HEK293 (cell line): ENCODE results near the gene ADAR.

ENCODE experiments used
- CTCF ChIA-PET: fragments of 350-600 bp; formaldehyde crosslinking; extraction: SDS; loops from one replicate; lab custom pipeline; 2021; ENCODE audit warnings: antibody characterized with exemption; lab: Yijun Ruan, JAX
- POLR2A ChIA-PET: fragments of 300-600 bp; formaldehyde crosslinking; extraction: SDS; loops from one replicate; lab custom pipeline; 2020; ENCODE audit warnings: antibody characterized with exemption, inconsistent platforms; lab: Yijun Ruan, JAX
- H3K27ac ChIP-seq: fragments of 200-500 bp; sonication (Bioruptor generic); 2 replicates; pipeline ENCODE4 v1.5.1; 2014; ENCODE audit warnings: low read depth, low read length, control low read depth, inconsistent platforms; ENCODE audit errors: extremely low read depth
- H3K36me3 ChIP-seq, 2 experiments: fragments of 200-500 bp in 1 of 2; sonication (Bioruptor generic) in 1 of 2; 1 replicate in 1 of 2; 2 replicates in 1 of 2; pipeline ENCODE4 v1.5.1; 2014 to 2017; ENCODE audit warnings: inconsistent platforms in 2 of 2, low read length in 2 of 2; ENCODE audit not compliant: control insufficient read depth in 2 of 2, insufficient read depth in 1 of 2
- H3K4me1 ChIP-seq: fragments of 200-500 bp; sonication (Bioruptor generic); 2 replicates; pipeline ENCODE4 v1.5.1; 2014; ENCODE audit warnings: mild to moderate bottlenecking, low read length, inconsistent platforms; ENCODE audit not compliant: control insufficient read depth, insufficient read depth
- H3K4me3 ChIP-seq: 2 replicates; pipeline ENCODE4 v1.5.1; 2011; ENCODE audit warnings: low read depth, mild to moderate bottlenecking, control low read depth, low read length, moderate library complexity
- H3K9me3 ChIP-seq: fragments of 200-500 bp; sonication (Bioruptor generic); 2 replicates; pipeline ENCODE4 v1.5.1; 2014; ENCODE audit warnings: low read depth, low read length, inconsistent platforms; ENCODE audit not compliant: control insufficient read depth, insufficient read depth
- AEBP2 ChIP-seq: fragments of 450-650 bp; formaldehyde crosslinking; IDR thresholded peaks from 2 replicates; pipeline ENCODE4 v1.5.1; 2016; ENCODE audit warnings: missing biosample characterization, missing genetic modification characterization, borderline replicate concordance
- SP7 ChIP-seq: fragments of 450-650 bp; formaldehyde crosslinking; IDR thresholded peaks from 2 replicates; pipeline ENCODE4 v1.5.1; 2016; ENCODE audit warnings: missing biosample characterization, missing genetic modification characterization
- ZBTB21 ChIP-seq: fragments of 450-650 bp; formaldehyde crosslinking; IDR thresholded peaks from 2 replicates; pipeline ENCODE4 v1.5.1; 2017; ENCODE audit warnings: missing biosample characterization, missing genetic modification characterization
- ZFP3 ChIP-seq: fragments of 450-650 bp; formaldehyde crosslinking; IDR thresholded peaks from 2 replicates; pipeline ENCODE4 v1.5.1; 2016; ENCODE audit warnings: low read depth, missing biosample characterization, missing genetic modification characterization
- ZNF138 ChIP-seq: fragments of 450-650 bp; formaldehyde crosslinking; IDR thresholded peaks from 2 replicates; pipeline ENCODE4 v1.5.1; 2016; ENCODE audit warnings: missing biosample characterization, missing genetic modification characterization, borderline replicate concordance
- ZNF155 ChIP-seq: fragments of 450-650 bp; formaldehyde crosslinking; IDR thresholded peaks from 2 replicates; pipeline ENCODE4 v1.5.1; 2016; ENCODE audit warnings: missing biosample characterization, missing genetic modification characterization
- ZNF157 ChIP-seq: fragments of 450-650 bp; formaldehyde crosslinking; IDR thresholded peaks from 2 replicates; pipeline ENCODE4 v1.5.1; 2016; ENCODE audit warnings: missing biosample characterization, missing genetic modification characterization
- ZNF214 ChIP-seq: fragments of 450-650 bp; formaldehyde crosslinking; IDR thresholded peaks from 2 replicates; pipeline ENCODE4 v1.5.1; 2017; ENCODE audit warnings: missing biosample characterization, mild to moderate bottlenecking, missing genetic modification characterization, borderline replicate concordance
- ZNF223 ChIP-seq: fragments of 450-650 bp; formaldehyde crosslinking; IDR thresholded peaks from 2 replicates; pipeline ENCODE4 v1.5.1; 2016; ENCODE audit warnings: missing biosample characterization, missing genetic modification characterization
- ZNF239 ChIP-seq: fragments of 450-650 bp; formaldehyde crosslinking; IDR thresholded peaks from 2 replicates; pipeline ENCODE4 v1.5.1; 2016; ENCODE audit warnings: missing biosample characterization, missing genetic modification characterization
- ZNF335 ChIP-seq: fragments of 450-650 bp; formaldehyde crosslinking; conservative IDR thresholded peaks from 2 replicates; pipeline ENCODE4 v1.5.1; 2016; ENCODE audit warnings: missing biosample characterization, missing genetic modification characterization
- ZNF350 ChIP-seq: fragments of 450-650 bp; formaldehyde crosslinking; IDR thresholded peaks from 2 replicates; pipeline ENCODE4 v1.5.0; 2017; ENCODE audit warnings: missing biosample characterization, mild to moderate bottlenecking, missing genetic modification characterization
- ZNF514 ChIP-seq: fragments of 450-650 bp; formaldehyde crosslinking; IDR thresholded peaks from 2 replicates; pipeline ENCODE4 v1.5.1; 2016; ENCODE audit warnings: missing biosample characterization, missing genetic modification characterization
- ZNF521 ChIP-seq: fragments of 450-650 bp; formaldehyde crosslinking; IDR thresholded peaks from 2 replicates; pipeline ENCODE4 v1.5.1; 2017; ENCODE audit warnings: missing biosample characterization, mild to moderate bottlenecking, missing genetic modification characterization
- ZNF600 ChIP-seq: fragments of 450-650 bp; formaldehyde crosslinking; IDR thresholded peaks from 2 replicates; pipeline ENCODE4 v1.5.1; 2016; ENCODE audit warnings: missing biosample characterization, missing genetic modification characterization
- ZNF621 ChIP-seq: fragments of 450-650 bp; formaldehyde crosslinking; IDR thresholded peaks from 2 replicates; pipeline ENCODE4 v1.5.1; 2017; ENCODE audit warnings: missing biosample characterization, missing genetic modification characterization
- ZNF626 ChIP-seq: fragments of 450-650 bp; sonication (Bioruptor Pico); formaldehyde crosslinking; IDR thresholded peaks from 2 replicates; pipeline ENCODE4 v1.5.1; 2018; ENCODE audit warnings: missing biosample characterization, missing genetic modification characterization, inconsistent platforms
- ZNF670 ChIP-seq: fragments of 450-650 bp; formaldehyde crosslinking; IDR thresholded peaks from 2 replicates; pipeline ENCODE4 v1.5.1; 2016; ENCODE audit warnings: missing biosample characterization, missing genetic modification characterization, low read depth
- ZNF701 ChIP-seq: fragments of 450-650 bp; formaldehyde crosslinking; IDR thresholded peaks from 2 replicates; pipeline ENCODE4 v1.5.1; 2016; ENCODE audit warnings: missing biosample characterization, missing genetic modification characterization
- ZNF768 ChIP-seq: fragments of 450-650 bp; formaldehyde crosslinking; IDR thresholded peaks from 2 replicates; pipeline ENCODE4 v1.5.1; 2018; ENCODE audit warnings: missing biosample characterization, mild to moderate bottlenecking, missing genetic modification characterization
- ZNF785 ChIP-seq: fragments of 450-650 bp; formaldehyde crosslinking; IDR thresholded peaks from 2 replicates; pipeline ENCODE4 v1.5.1; 2016; ENCODE audit warnings: missing biosample characterization, missing genetic modification characterization
- ZNF791 ChIP-seq: fragments of 450-650 bp; formaldehyde crosslinking; IDR thresholded peaks from 2 replicates; pipeline ENCODE4 v1.5.1; 2016; ENCODE audit warnings: missing biosample characterization, missing genetic modification characterization
- ZSCAN16 ChIP-seq: fragments of 450-650 bp; formaldehyde crosslinking; IDR thresholded peaks from 2 replicates; pipeline ENCODE4 v1.5.1; 2016; ENCODE audit warnings: missing biosample characterization, missing genetic modification characterization
- ZSCAN23 ChIP-seq: fragments of 450-650 bp; formaldehyde crosslinking; IDR thresholded peaks from 2 replicates; pipeline ENCODE4 v1.5.1; 2016; ENCODE audit warnings: missing biosample characterization, missing genetic modification characterization
- TF ChIP-seq, protein P1 (sequence below): fragments of 450-650 bp; IDR thresholded peaks from 2 replicates; pipeline ENCODE4 v1.5.1; 2018; ENCODE audit warnings: missing biosample characterization, mild to moderate bottlenecking, missing genetic modification characterization
- TF ChIP-seq, protein P2 (sequence below): fragments of 450-650 bp; formaldehyde crosslinking; IDR thresholded peaks from 2 replicates; pipeline ENCODE4 v1.5.1; 2016; ENCODE audit warnings: missing biosample characterization, missing genetic modification characterization

The ADAR gene

DNA sequence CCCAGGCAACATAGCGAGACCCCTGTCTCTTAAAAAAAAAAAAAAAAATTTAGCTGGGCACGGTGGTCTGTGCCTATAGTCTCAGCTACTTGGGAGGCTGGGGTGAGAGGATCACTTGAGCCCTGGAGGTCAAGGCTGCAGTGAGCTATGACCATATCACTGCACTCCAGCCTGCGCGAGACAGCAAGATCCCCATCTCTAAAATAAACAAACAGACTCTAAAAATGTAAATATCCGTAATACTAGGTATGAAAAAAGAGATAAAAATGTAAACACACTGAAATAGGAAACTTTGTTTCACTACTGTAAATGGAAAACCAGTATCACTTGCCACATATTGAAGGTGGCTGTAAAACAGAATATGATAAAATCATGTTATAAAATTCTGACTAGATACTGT, 17.2 kb downstream of the ADAR start:
- POLR2A ChIA-PET = interaction anchor here (0.6 kb wide), 1 partner anchor 24 kb away, joined by 4 read pairs; no protein-coding TSS in a partner anchor
- no peak for TF ChIP-seq ZNF214 (tag by site-specific recombination)
- no peak for TF ChIP-seq ZNF670 (tag by site-specific recombination)
- TF ChIP-seq ZNF791 (tag by site-specific recombination) = no peak
- no peak for TF ChIP-seq ZNF239 (tag by site-specific recombination)
- no peak for TF ChIP-seq ZNF138 (tag by site-specific recombination)
- no peak for TF ChIP-seq ZNF626 (tag by site-specific recombination)
- no peak for TF ChIP-seq ZNF157 (tag by site-specific recombination)
- TF ChIP-seq ZNF701 (tag by site-specific recombination) = no peak
- TF ChIP-seq ZNF155 (tag by site-specific recombination) = no peak
- TF ChIP-seq, protein P1, sequence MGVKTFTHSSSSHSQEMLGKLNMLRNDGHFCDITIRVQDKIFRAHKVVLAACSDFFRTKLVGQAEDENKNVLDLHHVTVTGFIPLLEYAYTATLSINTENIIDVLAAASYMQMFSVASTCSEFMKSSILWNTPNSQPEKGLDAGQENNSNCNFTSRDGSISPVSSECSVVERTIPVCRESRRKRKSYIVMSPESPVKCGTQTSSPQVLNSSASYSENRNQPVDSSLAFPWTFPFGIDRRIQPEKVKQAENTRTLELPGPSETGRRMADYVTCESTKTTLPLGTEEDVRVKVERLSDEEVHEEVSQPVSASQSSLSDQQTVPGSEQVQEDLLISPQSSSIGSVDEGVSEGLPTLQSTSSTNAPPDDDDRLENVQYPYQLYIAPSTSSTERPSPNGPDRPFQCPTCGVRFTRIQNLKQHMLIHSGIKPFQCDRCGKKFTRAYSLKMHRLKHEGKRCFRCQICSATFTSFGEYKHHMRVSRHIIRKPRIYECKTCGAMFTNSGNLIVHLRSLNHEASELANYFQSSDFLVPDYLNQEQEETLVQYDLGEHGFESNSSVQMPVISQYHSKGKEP = no peak
- no peak for TF ChIP-seq ZNF621 (tag by site-specific recombination)
- no peak for TF ChIP-seq ZNF521 (tag by site-specific recombination)
- no peak for TF ChIP-seq ZNF335 (tag by site-specific recombination)
- no peak for TF ChIP-seq ZNF785 (tag by site-specific recombination)
- TF ChIP-seq ZNF600 (tag by site-specific recombination) = no peak
- no peak for TF ChIP-seq AEBP2 (tag by site-specific recombination)
- TF ChIP-seq ZFP3 (tag by site-specific recombination) = no peak
- no peak for TF ChIP-seq ZBTB21 (tag by site-specific recombination)
- TF ChIP-seq, all 188 proteins: peak for 0
- H3K27ac ChIP-seq = no peak overlapping the region
- no peaks in the 10 kb centered on the region for H3K4me1 ChIP-seq
- H3K9me3 ChIP-seq = no peaks in the 10 kb centered on the region
- CTCF ChIA-PET = interaction anchor here (1.7 kb wide), 1 partner anchor 288 kb away, joined by 3 read pairs; no protein-coding TSS in a partner anchor
- H3K36me3 ChIP-seq = peaks cover 53 to 98% of the 10 kb centered on the region in 2 experiments
- H3K4me3 ChIP-seq = no peak overlapping the region

GRCh38 chr1:154589780-154590179, 18.2 kb downstream of the ADAR start:
- TF ChIP-seq ZNF701 (tag by site-specific recombination) = no peak
- TF ChIP-seq ZNF514 = no peak
- no peak for TF ChIP-seq ZNF350 (tag by site-specific recombination)
- no peak for TF ChIP-seq ZNF768 (tag by site-specific recombination)
- TF ChIP-seq ZSCAN16 (tag by site-specific recombination) = no peak
- TF ChIP-seq SP7 (tag by site-specific recombination) = no peak
- TF ChIP-seq ZNF223 (tag by site-specific recombination) = no peak
- TF ChIP-seq ZNF335 (tag by site-specific recombination) = no peak
- TF ChIP-seq, protein P2, sequence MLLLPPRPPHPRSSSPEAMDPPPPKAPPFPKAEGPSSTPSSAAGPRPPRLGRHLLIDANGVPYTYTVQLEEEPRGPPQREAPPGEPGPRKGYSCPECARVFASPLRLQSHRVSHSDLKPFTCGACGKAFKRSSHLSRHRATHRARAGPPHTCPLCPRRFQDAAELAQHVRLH (tag by site-specific recombination) = no peak
- TF ChIP-seq ZSCAN23 = no peak
- peaks cover 50 to 100% of the 10 kb centered on the region in 2 experiments for H3K36me3 ChIP-seq
- H3K9me3 ChIP-seq = no peaks in the 10 kb centered on the region
- POLR2A ChIA-PET = no interaction called here
- no peak overlapping the region for H3K27ac ChIP-seq
- H3K4me3 ChIP-seq = no peak overlapping the region
- H3K4me1 ChIP-seq = no peaks in the 10 kb centered on the region
- CTCF ChIA-PET = interaction anchor here (0.6 to 0.7 kb wide), 2 partner anchors 9 to 578 kb away, joined by 3 read pairs; no protein-coding TSS in a partner anchor
